ENCODE results near the gene LDB1. TPM values are rescaled to one million over a fixed set of nuclear protein-coding genes. Genes with fewer than 3 reads are reported as not detected.
A peak's percentile ranks its signal among the peaks of the same experiment; 100 is the strongest.

The LDB1 gene
- total and polyA plus RNA-seq, 2 of the 13 experiments (the other 11 are each of a cell fraction or from before 2014, with no cell fraction given): 17.2 to 45.5 TPM

- TF ChIP-seq ZNF713 (CRISPR knock-in tag; IDR thresholded peaks at IDR 0.05) (0 out of 2 replicates have a peak, but pooled peaks have one; percentile 20), HNRNPL (IDR thresholded peaks at IDR 0.05; ENCODE audit: low read depth, low read length) (no peak), KLF6 (CRISPR knock-in tag; IDR thresholded peaks at IDR 0.05) (peak; percentile 50), SATB2 (CRISPR knock-in tag; IDR thresholded peaks at IDR 0.05) (no peak; the same call in 1 of the 2 replicates), CHD2 (IDR thresholded peaks at IDR 0.05; ENCODE audit: low read depth, low read length) (peak; percentile 54; the same call in 1 of the 2 replicates), ZNF670 (CRISPR knock-in tag; IDR thresholded peaks at IDR 0.05; ENCODE audit: borderline replicate concordance) (peak; percentile 56; the same call in 1 of the 2 replicates), ZNF44 (CRISPR knock-in tag; IDR thresholded peaks at IDR 0.05) (no peak; the same call in 1 of the 2 replicates), ZNF430 (CRISPR knock-in tag; IDR thresholded peaks at IDR 0.05) (0 out of 2 replicates have a peak, but pooled peaks have one; percentile 2), ZNF232 (CRISPR knock-in tag; IDR thresholded peaks at IDR 0.05; ENCODE audit: borderline replicate concordance) (no peak), ARNTL (CRISPR knock-in tag; IDR thresholded peaks at IDR 0.05) (peak; percentile 89), HNRNPLL (IDR thresholded peaks at IDR 0.05; ENCODE audit: low read depth, low read length, poor library complexity, severe bottlenecking) (no peak), ZFP37 (CRISPR knock-in tag; IDR thresholded peaks at IDR 0.05; ENCODE audit: borderline replicate concordance) (no peak), ONECUT2 (CRISPR knock-in tag; IDR thresholded peaks at IDR 0.05) (peak; percentile 33), HNF4A (CRISPR knock-in tag; IDR thresholded peaks at IDR 0.05) (peak; percentile 37), ASH2L (IDR thresholded peaks at IDR 0.05; ENCODE audit: insufficient read length, low read depth, low read length) (peak; percentile 23), ZIK1 (CRISPR knock-in tag; IDR thresholded peaks at IDR 0.05; ENCODE audit: borderline replicate concordance, low read depth) (peak; percentile 77; the same call in 1 of the 2 replicates), TMF1 (CRISPR knock-in tag; IDR thresholded peaks at IDR 0.05; ENCODE audit: low read depth) (0 out of 2 replicates have a peak, but pooled peaks have one; percentile 35), ZSCAN31 (CRISPR knock-in tag; IDR thresholded peaks at IDR 0.05; ENCODE audit: low read depth) (0 out of 2 replicates have a peak, but pooled peaks have one; percentile 3), ZNF879 (CRISPR knock-in tag; IDR thresholded peaks at IDR 0.05) (no peak; the same call in 1 of the 2 replicates), BRD4 (CRISPR knock-in tag; IDR thresholded peaks at IDR 0.05) (peak; percentile 67), TAF15 (IDR thresholded peaks at IDR 0.05; ENCODE audit: low read depth, low read length, poor library complexity, severe bottlenecking) (no peak), KLF16 (CRISPR knock-in tag; IDR thresholded peaks at IDR 0.05) (peak in 1 of 2 experiments; percentile 71; a peak in 1 of 4 replicates)
- TF ChIP-seq, protein P1, sequence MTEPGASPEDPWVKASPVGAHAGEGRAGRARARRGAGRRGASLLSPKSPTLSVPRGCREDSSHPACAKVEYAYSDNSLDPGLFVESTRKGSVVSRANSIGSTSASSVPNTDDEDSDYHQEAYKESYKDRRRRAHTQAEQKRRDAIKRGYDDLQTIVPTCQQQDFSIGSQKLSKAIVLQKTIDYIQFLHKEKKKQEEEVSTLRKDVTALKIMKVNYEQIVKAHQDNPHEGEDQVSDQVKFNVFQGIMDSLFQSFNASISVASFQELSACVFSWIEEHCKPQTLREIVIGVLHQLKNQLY (CRISPR knock-in tag; IDR thresholded peaks at IDR 0.05): peak; percentile 48; the same call in 1 of the 2 replicates
- TF ChIP-seq, protein P2, sequence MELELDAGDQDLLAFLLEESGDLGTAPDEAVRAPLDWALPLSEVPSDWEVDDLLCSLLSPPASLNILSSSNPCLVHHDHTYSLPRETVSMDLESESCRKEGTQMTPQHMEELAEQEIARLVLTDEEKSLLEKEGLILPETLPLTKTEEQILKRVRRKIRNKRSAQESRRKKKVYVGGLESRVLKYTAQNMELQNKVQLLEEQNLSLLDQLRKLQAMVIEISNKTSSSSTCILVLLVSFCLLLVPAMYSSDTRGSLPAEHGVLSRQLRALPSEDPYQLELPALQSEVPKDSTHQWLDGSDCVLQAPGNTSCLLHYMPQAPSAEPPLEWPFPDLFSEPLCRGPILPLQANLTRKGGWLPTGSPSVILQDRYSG (CRISPR knock-in tag; IDR thresholded peaks at IDR 0.05): peak; percentile 61; the same call in 1 of the 2 replicates
- TF ChIP-seq, protein P3, sequence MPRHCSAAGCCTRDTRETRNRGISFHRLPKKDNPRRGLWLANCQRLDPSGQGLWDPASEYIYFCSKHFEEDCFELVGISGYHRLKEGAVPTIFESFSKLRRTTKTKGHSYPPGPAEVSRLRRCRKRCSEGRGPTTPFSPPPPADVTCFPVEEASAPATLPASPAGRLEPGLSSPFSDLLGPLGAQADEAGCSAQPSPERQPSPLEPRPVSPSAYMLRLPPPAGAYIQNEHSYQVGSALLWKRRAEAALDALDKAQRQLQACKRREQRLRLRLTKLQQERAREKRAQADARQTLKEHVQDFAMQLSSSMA (CRISPR knock-in tag; IDR thresholded peaks at IDR 0.05): no peak
These were observed 13.4 kb upstream of the LDB1 start (continued) for GRCh38 chr10:102133373-102134195.
